IMR-90 (cell line): ENCODE measurements around the gene NXN.

Experiments
- CTCF ChIP-seq: conservative IDR thresholded peaks from 2 replicates; pipeline ENCODE4 v1.5.1; 2012; ENCODE audit warnings: mild to moderate bottlenecking, low read depth, low read length, improper control_type of control experiment
- FOS ChIP-seq: fragments of 150-350 bp; IDR thresholded peaks from 2 replicates; pipeline ENCODE4 v1.6.1; 2016; ENCODE audit warnings: low read depth, low read length
- POLR2A ChIP-seq: IDR thresholded peaks from 2 replicates; pipeline ENCODE4 v1.6.1; 2012; ENCODE audit warnings: mild to moderate bottlenecking, low read depth, low read length
- RAD21 ChIP-seq: IDR thresholded peaks from 2 replicates; pipeline ENCODE4 v1.6.1; 2012; ENCODE audit warnings: low read length, improper control_type of control experiment
- RCOR1 ChIP-seq: IDR thresholded peaks from 2 replicates; pipeline ENCODE4 v1.6.1; 2012; ENCODE audit warnings: mild to moderate bottlenecking, low read length, improper control_type of control experiment; ENCODE audit not compliant: insufficient replicate concordance
- USF2 ChIP-seq: fragments of 150-350 bp; IDR thresholded peaks from 2 replicates; pipeline ENCODE4 v1.6.1; 2017; ENCODE audit warnings: mild to moderate bottlenecking, antibody characterized with exemption, low read length, low read depth

DNA sequence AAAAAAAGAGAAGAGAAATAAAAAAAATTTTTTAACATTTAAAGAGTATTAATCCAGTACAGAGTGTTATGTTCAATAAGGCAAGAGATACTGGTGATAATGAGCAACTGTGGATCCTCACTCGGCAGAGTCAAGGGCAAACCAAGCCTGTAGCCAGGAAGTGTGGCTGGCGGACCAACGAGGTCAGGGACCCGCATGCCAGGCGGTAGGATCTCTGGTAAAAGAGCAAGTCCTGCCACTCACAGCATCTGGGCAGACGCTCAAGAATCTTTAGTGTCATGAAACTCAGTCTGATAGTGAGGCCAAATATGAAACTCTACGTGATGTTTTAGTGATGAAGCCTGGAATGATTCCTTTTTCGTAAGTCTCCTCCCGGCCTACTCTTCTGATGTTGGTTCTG, 219.2 kb downstream of the NXN start:
- TF ChIP-seq POLR2A (no peak), CTCF (no peak), RCOR1 (no peak), RAD21 (no peak), FOS (no peak), USF2 (no peak)
